HUES6 (cell line): ENCODE data around the gene COMP.
A peak's percentile ranks its signal among the peaks of the same experiment; 100 is the strongest.

Experiments
- H3K27ac ChIP-seq: 2 replicates; pipeline ENCODE4 v1.7.0; 2013; ENCODE audit warnings: low read depth, mild to moderate bottlenecking, low read length, inconsistent platforms
- H3K27me3 ChIP-seq: 2 replicates; pipeline ENCODE4 v1.6.1; 2013; ENCODE audit warnings: low read length; ENCODE audit not compliant: control insufficient read depth, insufficient read depth
- H3K36me3 ChIP-seq: 2 replicates; pipeline ENCODE4 v1.6.1; 2013; ENCODE audit warnings: low read length; ENCODE audit not compliant: control insufficient read depth, insufficient read depth
- H3K4me1 ChIP-seq: 2 replicates; pipeline ENCODE4 v1.6.1; 2013; ENCODE audit warnings: low read length; ENCODE audit not compliant: control insufficient read depth, insufficient read depth
- H3K4me3 ChIP-seq: 2 replicates; pipeline ENCODE4 v1.5.1; 2013; ENCODE audit warnings: low read depth, low read length
- H3K9ac ChIP-seq: one replicate; pipeline ENCODE4 v1.6.1; 2013; ENCODE audit warnings: mild to moderate bottlenecking, low read length
- H3K9me3 ChIP-seq: 2 replicates; pipeline ENCODE4 v1.6.1; 2013; ENCODE audit warnings: low read depth, low read length; ENCODE audit not compliant: control insufficient read depth, insufficient read depth

The COMP gene

GRCh38 chr19:18781885-18782527, 9.1 kb downstream of the COMP start:
- Histone ChIP-seq H3K4me1 (peaks cover 6% of the 10 kb centered on the region), H3K9me3 (no peaks in the 10 kb centered on the region), H3K4me3 (no peak overlapping the region), H3K27me3 (peaks cover 98% of the 10 kb centered on the region), H3K9ac (no peak overlapping the region), H3K36me3 (no peaks in the 10 kb centered on the region), H3K27ac (no peak overlapping the region)

GRCh38 chr19:18781047-18781600, 10.0 kb downstream of the COMP start:
- Histone ChIP-seq H3K27me3 (peaks cover 98% of the 10 kb centered on the region), H3K27ac (no peak overlapping the region), H3K9me3 (no peaks in the 10 kb centered on the region), H3K9ac (no peak overlapping the region), H3K4me1 (peaks cover 10% of the 10 kb centered on the region), H3K36me3 (no peaks in the 10 kb centered on the region), H3K4me3 (no peak overlapping the region)

DNA sequence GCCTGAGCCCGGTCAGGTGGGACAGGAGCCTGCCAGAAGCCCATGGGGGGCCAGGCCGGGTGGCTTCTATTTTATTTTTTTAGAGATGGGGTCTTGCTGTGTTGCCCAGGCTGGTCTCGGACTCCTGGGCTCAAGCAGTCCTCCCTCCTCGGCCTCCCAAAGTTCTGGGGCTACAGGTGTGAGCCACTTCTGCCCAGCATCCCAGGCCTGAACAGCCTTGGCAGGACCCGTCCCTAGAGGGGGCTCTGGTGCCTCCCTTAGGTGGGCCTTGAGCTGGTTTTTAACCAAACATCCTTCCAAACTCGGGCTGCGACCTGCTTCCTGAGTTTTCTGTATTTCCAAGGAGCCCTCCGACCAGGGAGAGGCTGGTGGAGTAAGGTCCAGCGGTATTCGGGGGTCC, 10.5 kb downstream of the COMP start:
- Histone ChIP-seq H3K27ac (no peak overlapping the region), H3K36me3 (no peaks in the 10 kb centered on the region), H3K9me3 (no peaks in the 10 kb centered on the region), H3K4me1 (peaks cover 10% of the 10 kb centered on the region), H3K9ac (no peak overlapping the region), H3K27me3 (peaks cover 98% of the 10 kb centered on the region), H3K4me3 (no peak overlapping the region)

DNA sequence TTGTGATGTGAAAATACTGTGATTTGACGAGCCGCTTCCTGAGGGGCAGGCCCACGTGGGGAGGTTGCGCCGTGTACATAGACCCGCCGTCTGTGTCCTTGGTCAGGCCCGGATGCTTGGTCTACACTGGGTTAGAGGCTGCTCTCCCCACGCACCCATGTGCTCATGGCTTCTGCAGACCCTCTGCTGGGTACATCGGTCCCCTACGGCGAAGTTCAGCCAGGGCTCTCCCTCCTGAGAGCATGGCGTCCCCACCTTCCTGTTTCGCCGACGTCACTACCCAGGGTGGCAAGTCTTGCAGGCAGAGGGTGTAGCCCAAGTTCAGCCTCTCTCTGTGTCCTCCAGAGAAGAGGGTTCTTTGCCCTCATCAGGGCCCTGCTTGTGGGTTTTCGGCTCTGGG, 11.0 kb downstream of the COMP start:
- Histone ChIP-seq H3K4me3 (no peak overlapping the region), H3K9me3 (no peaks in the 10 kb centered on the region), H3K9ac (no peak overlapping the region), H3K27ac (no peak overlapping the region), H3K36me3 (no peaks in the 10 kb centered on the region), H3K4me1 (peaks cover 7% of the 10 kb centered on the region; the same call in 1 of the 2 replicates), H3K27me3 (peaks cover 99% of the 10 kb centered on the region)

GRCh38 chr19:18778826-18779495, 12.1 kb downstream of the COMP start:
- H3K9ac ChIP-seq, result no peak overlapping the region
- no peaks in the 10 kb centered on the region for H3K36me3 ChIP-seq
- peaks cover 99% of the 10 kb centered on the region for H3K27me3 ChIP-seq
- H3K4me3 ChIP-seq, result no peak overlapping the region
- no peaks in the 10 kb centered on the region for H3K9me3 ChIP-seq
- peaks cover 7% of the 10 kb centered on the region; the same call in 1 of the 2 replicates for H3K4me1 ChIP-seq
- H3K27ac ChIP-seq, result no peak overlapping the region

DNA sequence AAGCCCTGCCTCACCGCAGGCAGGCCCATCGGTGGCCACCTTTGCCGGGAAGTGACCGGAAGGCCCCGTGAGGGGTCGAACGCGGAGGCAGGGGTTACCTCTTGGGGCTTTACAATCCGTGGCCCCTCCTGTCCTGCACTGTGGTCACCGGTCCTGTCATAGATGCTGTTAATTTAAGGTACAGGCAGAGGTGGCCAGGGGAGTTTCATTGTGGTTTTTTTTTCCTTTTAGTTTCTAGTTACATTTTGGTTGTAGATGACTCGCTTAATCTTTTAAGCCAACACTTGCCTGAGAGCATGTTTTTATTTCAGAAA, 13.1 kb downstream of the COMP start:
- Histone ChIP-seq H3K27me3 (peaks cover 99% of the 10 kb centered on the region), H3K4me3 (no peak overlapping the region; the same call in 1 of the 2 replicates), H3K36me3 (no peaks in the 10 kb centered on the region), H3K9me3 (no peaks in the 10 kb centered on the region), H3K27ac (no peak overlapping the region), H3K9ac (no peak overlapping the region), H3K4me1 (peaks cover 7% of the 10 kb centered on the region; the same call in 1 of the 2 replicates)

DNA sequence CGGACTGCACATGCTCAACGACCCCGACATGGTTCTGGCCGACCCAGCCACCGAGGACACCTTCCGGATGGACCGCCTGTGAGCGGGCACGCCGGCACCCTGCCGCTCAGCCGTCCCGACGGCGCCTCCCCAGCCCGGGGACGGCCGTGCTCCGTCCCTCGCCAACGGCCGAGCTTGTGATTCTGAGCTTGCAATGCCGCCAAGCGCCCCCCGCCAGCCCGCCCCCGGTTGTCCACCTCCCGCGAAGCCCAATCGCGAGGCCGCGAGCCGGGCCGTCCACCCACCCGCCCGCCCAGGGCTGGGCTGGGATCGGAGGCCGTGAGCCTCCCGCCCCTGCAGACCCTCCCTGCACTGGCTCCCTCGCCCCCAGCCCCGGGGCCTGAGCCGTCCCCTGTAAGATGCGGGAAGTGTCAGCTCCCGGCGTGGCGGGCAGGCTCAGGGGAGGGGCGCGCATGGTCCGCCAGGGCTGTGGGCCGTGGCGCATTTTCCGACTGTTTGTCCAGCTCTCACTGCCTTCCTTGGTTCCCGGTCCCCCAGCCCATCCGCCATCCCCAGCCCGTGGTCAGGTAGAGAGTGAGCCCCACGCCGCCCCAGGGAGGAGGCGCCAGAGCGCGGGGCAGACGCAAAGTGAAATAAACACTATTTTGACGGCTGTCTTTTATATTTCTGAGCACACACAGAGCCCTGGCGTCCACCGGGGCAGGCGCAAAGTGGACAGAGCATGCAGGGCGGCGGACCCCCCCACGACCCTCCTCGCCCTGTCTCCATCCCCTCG, 13.6 kb downstream of the COMP start:
- no peak overlapping the region for H3K9ac ChIP-seq
- no peaks in the 10 kb centered on the region for H3K36me3 ChIP-seq
- H3K9me3 ChIP-seq, result no peaks in the 10 kb centered on the region
- H3K4me1 ChIP-seq, result peaks cover 7% of the 10 kb centered on the region; the same call in 1 of the 2 replicates
- peak overlapping the region; percentile 25; the same call in 1 of the 2 replicates for H3K4me3 ChIP-seq
- H3K27me3 ChIP-seq, result peaks cover 99% of the 10 kb centered on the region
- no peak overlapping the region for H3K27ac ChIP-seq

- H3K27me3 ChIP-seq, result peaks cover 99% of the 10 kb centered on the region
- H3K9me3 ChIP-seq, result no peaks in the 10 kb centered on the region
- peaks cover 7% of the 10 kb centered on the region; the same call in 1 of the 2 replicates for H3K4me1 ChIP-seq
- H3K9ac ChIP-seq, result no peak overlapping the region
- H3K4me3 ChIP-seq, result no peak overlapping the region
- H3K36me3 ChIP-seq, result no peaks in the 10 kb centered on the region
- H3K27ac ChIP-seq, result no peak overlapping the region
Observed at GRCh38 chr19:18776736-18777135, 14.4 kb downstream of the COMP start.

- Histone ChIP-seq H3K36me3 (no peaks in the 10 kb centered on the region), H3K27ac (no peak overlapping the region), H3K4me3 (no peak overlapping the region), H3K9me3 (no peaks in the 10 kb centered on the region), H3K4me1 (peaks cover 7% of the 10 kb centered on the region; the same call in 1 of the 2 replicates), H3K9ac (no peak overlapping the region), H3K27me3 (peaks cover 99% of the 10 kb centered on the region)
Observed at GRCh38 chr19:18776288-18776594, 14.9 kb downstream of the COMP start.

DNA sequence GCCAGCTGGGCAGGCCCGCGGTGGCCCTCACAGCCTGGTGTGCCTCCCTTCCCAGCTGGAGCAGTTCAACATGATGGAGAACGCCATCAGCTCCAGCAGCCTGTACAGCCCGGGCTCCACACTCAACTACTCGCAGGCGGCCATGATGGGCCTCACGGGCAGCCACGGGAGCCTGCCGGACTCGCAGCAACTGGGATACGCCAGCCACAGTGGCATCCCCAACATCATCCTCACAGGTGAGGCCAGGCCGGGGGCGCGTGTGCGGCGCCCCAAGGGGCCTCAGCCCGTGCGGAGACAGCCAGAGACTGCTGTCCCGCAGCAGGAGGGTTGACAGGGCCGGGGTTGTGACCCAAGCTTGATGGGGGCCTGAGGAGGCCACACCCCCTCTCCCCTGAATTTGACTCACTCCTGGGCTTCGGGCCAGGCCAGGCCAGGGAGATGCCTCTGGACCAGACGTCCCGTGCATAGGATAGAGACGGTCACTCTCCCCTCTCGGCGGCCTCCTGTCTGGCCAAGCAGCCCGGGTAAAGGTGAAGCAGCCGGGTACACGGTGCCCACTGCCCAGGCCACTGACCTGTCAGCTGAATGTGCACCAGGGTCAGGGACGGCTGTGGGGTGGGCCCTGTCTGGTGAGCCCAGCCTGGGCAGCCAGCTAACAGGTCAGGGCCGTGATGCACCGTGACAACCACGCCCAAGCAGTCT, 15.4 kb downstream of the COMP start:
- H3K36me3 ChIP-seq, result no peaks in the 10 kb centered on the region

More for the DNA sequence above, 15.4 kb downstream of the COMP start:
- H3K27ac ChIP-seq, result no peak overlapping the region
- no peaks in the 10 kb centered on the region for H3K9me3 ChIP-seq
- peaks cover 99% of the 10 kb centered on the region for H3K27me3 ChIP-seq
- no peak overlapping the region for H3K9ac ChIP-seq
- H3K4me1 ChIP-seq, result peaks cover 7% of the 10 kb centered on the region; the same call in 1 of the 2 replicates
- H3K4me3 ChIP-seq, result no peak overlapping the region
